Ishikawa (cell line): Measurements from ENCODE around the gene ANO4.

Experiments used
- CEBPB ChIP-seq: IDR thresholded peaks from 2 replicates; pipeline ENCODE4 v1.6.1; 2012
- CREB1 ChIP-seq: IDR thresholded peaks from 2 replicates; pipeline ENCODE4 v1.6.1; 2012; ENCODE audit warnings: low read depth
- EGR1 ChIP-seq: IDR thresholded peaks from 2 replicates; pipeline ENCODE4 v1.6.1; 2012
- EP300 ChIP-seq: IDR thresholded peaks from 2 replicates; pipeline ENCODE4 v1.6.1; 2012; ENCODE audit warnings: borderline replicate concordance
- FOXM1 ChIP-seq: IDR thresholded peaks from 2 replicates; pipeline ENCODE4 v1.6.1; 2012; ENCODE audit warnings: low read depth, borderline replicate concordance
- NFIC ChIP-seq: IDR thresholded peaks from 2 replicates; pipeline ENCODE4 v1.6.1; 2012
- RAD21 ChIP-seq: IDR thresholded peaks from 2 replicates; pipeline ENCODE4 v1.6.1; 2012; ENCODE audit warnings: low read depth
- TAF1 ChIP-seq: IDR thresholded peaks from 2 replicates; pipeline ENCODE4 v1.6.1; 2012; ENCODE audit warnings: low read depth, mild to moderate bottlenecking
- TCF12 ChIP-seq: IDR thresholded peaks from 2 replicates; pipeline ENCODE4 v1.6.1; 2012; ENCODE audit warnings: low read depth
- TEAD4 ChIP-seq: IDR thresholded peaks from 2 replicates; pipeline ENCODE4 v1.6.1; 2012
- USF1 ChIP-seq: IDR thresholded peaks from 2 replicates; pipeline ENCODE4 v1.6.1; 2012
- YY1 ChIP-seq: IDR thresholded peaks from 2 replicates; pipeline ENCODE4 v1.6.1; 2012; ENCODE audit warnings: low read depth
- ZBTB7A ChIP-seq: IDR thresholded peaks from 2 replicates; pipeline ENCODE4 v1.6.1; 2012; ENCODE audit warnings: low read depth
- TF ChIP-seq, protein P1 (sequence below): IDR thresholded peaks from 2 replicates; pipeline ENCODE4 v1.6.1; 2012
- TF ChIP-seq, protein P2 (sequence below): IDR thresholded peaks from 2 replicates; pipeline ENCODE4 v1.6.1; 2012; ENCODE audit warnings: low read depth, mild to moderate bottlenecking

ANO4 gene

DNA sequence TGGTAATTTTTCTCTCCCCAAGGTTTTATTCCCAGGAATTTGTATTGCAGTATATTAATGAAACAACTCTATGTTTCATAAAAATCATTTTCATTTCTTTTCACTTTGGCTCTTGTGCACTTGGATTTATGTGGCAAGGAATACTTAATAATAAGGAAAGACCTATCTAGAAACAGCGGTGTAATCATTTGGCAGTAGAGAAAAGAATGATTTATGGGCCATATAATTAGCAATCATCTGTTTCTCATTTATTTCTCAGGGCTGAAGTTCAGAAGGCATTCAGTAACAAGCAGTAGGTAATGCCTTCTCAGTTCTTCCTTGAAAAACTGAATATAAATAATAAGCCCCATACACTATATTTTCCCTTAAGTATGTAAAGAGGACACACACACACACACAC lies 172.6 kb downstream of the ANO4 start:
- TF ChIP-seq RAD21 (no peak), EGR1 (no peak), CREB1 (no peak), ZBTB7A (no peak), TCF12 (no peak)
- TF ChIP-seq, protein P1, sequence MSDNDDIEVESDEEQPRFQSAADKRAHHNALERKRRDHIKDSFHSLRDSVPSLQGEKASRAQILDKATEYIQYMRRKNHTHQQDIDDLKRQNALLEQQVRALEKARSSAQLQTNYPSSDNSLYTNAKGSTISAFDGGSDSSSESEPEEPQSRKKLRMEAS = no peak

DNA sequence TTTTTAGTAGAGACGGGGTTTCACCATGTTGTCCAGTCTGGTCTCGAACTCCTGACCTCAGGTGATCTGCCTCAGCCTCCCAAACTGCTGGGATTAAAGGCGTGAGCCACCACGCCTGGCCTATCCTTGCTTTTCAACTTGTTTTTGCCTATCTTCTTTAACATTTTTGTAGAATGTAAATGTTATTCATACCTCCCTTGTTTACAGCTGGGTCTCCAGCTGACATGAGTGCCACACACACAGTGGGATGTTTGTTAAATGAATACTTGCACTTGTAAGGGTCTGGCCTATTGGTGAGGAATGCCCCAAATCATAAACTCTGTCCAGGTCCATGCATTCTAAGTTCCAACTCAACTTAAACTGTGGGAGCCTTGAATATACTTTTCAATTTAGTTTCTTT lies 176.3 kb downstream of the ANO4 start:
- TF ChIP-seq NFIC (no peak), TCF12 (no peak)

- TF ChIP-seq, protein P1 = no peak
- TF ChIP-seq CREB1 = no peak
- no peak for TF ChIP-seq EGR1
- no peak for TF ChIP-seq ZBTB7A
- no peak for TF ChIP-seq YY1
- TF ChIP-seq RAD21 = no peak
- no peak for TF ChIP-seq TCF12
- no peak for TF ChIP-seq EP300
- no peak for TF ChIP-seq USF1
- TF ChIP-seq, protein P2, sequence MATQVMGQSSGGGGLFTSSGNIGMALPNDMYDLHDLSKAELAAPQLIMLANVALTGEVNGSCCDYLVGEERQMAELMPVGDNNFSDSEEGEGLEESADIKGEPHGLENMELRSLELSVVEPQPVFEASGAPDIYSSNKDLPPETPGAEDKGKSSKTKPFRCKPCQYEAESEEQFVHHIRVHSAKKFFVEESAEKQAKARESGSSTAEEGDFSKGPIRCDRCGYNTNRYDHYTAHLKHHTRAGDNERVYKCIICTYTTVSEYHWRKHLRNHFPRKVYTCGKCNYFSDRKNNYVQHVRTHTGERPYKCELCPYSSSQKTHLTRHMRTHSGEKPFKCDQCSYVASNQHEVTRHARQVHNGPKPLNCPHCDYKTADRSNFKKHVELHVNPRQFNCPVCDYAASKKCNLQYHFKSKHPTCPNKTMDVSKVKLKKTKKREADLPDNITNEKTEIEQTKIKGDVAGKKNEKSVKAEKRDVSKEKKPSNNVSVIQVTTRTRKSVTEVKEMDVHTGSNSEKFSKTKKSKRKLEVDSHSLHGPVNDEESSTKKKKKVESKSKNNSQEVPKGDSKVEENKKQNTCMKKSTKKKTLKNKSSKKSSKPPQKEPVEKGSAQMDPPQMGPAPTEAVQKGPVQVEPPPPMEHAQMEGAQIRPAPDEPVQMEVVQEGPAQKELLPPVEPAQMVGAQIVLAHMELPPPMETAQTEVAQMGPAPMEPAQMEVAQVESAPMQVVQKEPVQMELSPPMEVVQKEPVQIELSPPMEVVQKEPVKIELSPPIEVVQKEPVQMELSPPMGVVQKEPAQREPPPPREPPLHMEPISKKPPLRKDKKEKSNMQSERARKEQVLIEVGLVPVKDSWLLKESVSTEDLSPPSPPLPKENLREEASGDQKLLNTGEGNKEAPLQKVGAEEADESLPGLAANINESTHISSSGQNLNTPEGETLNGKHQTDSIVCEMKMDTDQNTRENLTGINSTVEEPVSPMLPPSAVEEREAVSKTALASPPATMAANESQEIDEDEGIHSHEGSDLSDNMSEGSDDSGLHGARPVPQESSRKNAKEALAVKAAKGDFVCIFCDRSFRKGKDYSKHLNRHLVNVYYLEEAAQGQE = no peak
- TF ChIP-seq NFIC = no peak
- TF ChIP-seq FOXM1 = no peak
- no peak for TF ChIP-seq CEBPB
- TF ChIP-seq TEAD4 = no peak
- TF ChIP-seq TAF1 = no peak
Observed at GRCh38 chr12:100972121-100972520, 177.5 kb downstream of the ANO4 start.

- no peak for TF ChIP-seq TAF1
- TF ChIP-seq YY1 = no peak
- TF ChIP-seq USF1 = no peak
- TF ChIP-seq EP300 = no peak
- TF ChIP-seq CREB1 = no peak
- no peak for TF ChIP-seq ZBTB7A
- no peak for TF ChIP-seq EGR1
- no peak for TF ChIP-seq NFIC
- TF ChIP-seq, protein P1 = no peak
Observed at GRCh38 chr12:100974341-100974740, 179.8 kb downstream of the ANO4 start.

GRCh38 chr12:100974747-100975146 lies 180.2 kb downstream of the ANO4 start:
- TF ChIP-seq YY1 (no peak), USF1 (no peak), TCF12 (no peak), EP300 (no peak), ZBTB7A (no peak), RAD21 (no peak), TEAD4 (no peak), FOXM1 (no peak), NFIC (no peak), CEBPB (no peak)
- TF ChIP-seq, protein P2 = no peak
- TF ChIP-seq, protein P1 = no peak

GRCh38 chr12:100976735-100977134 lies 182.2 kb downstream of the ANO4 start:
- TF ChIP-seq ZBTB7A (no peak), EP300 (no peak), TCF12 (no peak), RAD21 (no peak), EGR1 (no peak), NFIC (no peak), TEAD4 (no peak), USF1 (no peak), YY1 (no peak), TAF1 (no peak), CREB1 (no peak), CEBPB (no peak), FOXM1 (no peak)
- TF ChIP-seq, protein P1 = no peak
- TF ChIP-seq, protein P2 = no peak
